HEK293 (cell line): ENCODE data around the gene PKIG.

Experiments used
- CTCF ChIA-PET: fragments of 350-600 bp; formaldehyde crosslinking; extraction: SDS; loops from one replicate; lab custom pipeline; 2021; ENCODE audit warnings: antibody characterized with exemption; lab: Yijun Ruan, JAX
- POLR2A ChIA-PET: fragments of 300-600 bp; formaldehyde crosslinking; extraction: SDS; loops from one replicate; lab custom pipeline; 2020; ENCODE audit warnings: antibody characterized with exemption, inconsistent platforms; lab: Yijun Ruan, JAX
- H3K27ac ChIP-seq: fragments of 200-500 bp; sonication (Bioruptor generic); 2 replicates; pipeline ENCODE4 v1.5.1; 2014; ENCODE audit warnings: low read depth, low read length, control low read depth, inconsistent platforms; ENCODE audit errors: extremely low read depth
- H3K36me3 ChIP-seq, 2 experiments: fragments of 200-500 bp in 1 of 2; sonication (Bioruptor generic) in 1 of 2; 1 replicate in 1 of 2; 2 replicates in 1 of 2; pipeline ENCODE4 v1.5.1; 2014 to 2017; ENCODE audit warnings: inconsistent platforms in 2 of 2, low read length in 2 of 2; ENCODE audit not compliant: control insufficient read depth in 2 of 2, insufficient read depth in 1 of 2
- H3K4me1 ChIP-seq: fragments of 200-500 bp; sonication (Bioruptor generic); 2 replicates; pipeline ENCODE4 v1.5.1; 2014; ENCODE audit warnings: mild to moderate bottlenecking, low read length, inconsistent platforms; ENCODE audit not compliant: control insufficient read depth, insufficient read depth
- H3K4me3 ChIP-seq: 2 replicates; pipeline ENCODE4 v1.5.1; 2011; ENCODE audit warnings: low read depth, mild to moderate bottlenecking, control low read depth, low read length, moderate library complexity
- H3K9me3 ChIP-seq: fragments of 200-500 bp; sonication (Bioruptor generic); 2 replicates; pipeline ENCODE4 v1.5.1; 2014; ENCODE audit warnings: low read depth, low read length, inconsistent platforms; ENCODE audit not compliant: control insufficient read depth, insufficient read depth
- GFI1B ChIP-seq: fragments of 450-650 bp; formaldehyde crosslinking; IDR thresholded peaks from 2 replicates; pipeline ENCODE4 v1.5.1; 2016; ENCODE audit warnings: missing biosample characterization, missing genetic modification characterization
- GLIS2 ChIP-seq: fragments of 450-650 bp; formaldehyde crosslinking; IDR thresholded peaks from 2 replicates; pipeline ENCODE4 v1.5.1; 2016; ENCODE audit warnings: missing biosample characterization, missing genetic modification characterization
- IKZF3 ChIP-seq: fragments of 450-650 bp; IDR thresholded peaks from 2 replicates; pipeline ENCODE4 v1.5.0; 2018; ENCODE audit warnings: missing biosample characterization, mild to moderate bottlenecking, missing genetic modification characterization, moderate library complexity
- KLF1 ChIP-seq: fragments of 450-650 bp; formaldehyde crosslinking; IDR thresholded peaks from 2 replicates; pipeline ENCODE4 v1.5.1; 2016; ENCODE audit warnings: missing biosample characterization, missing genetic modification characterization
- KLF17 ChIP-seq: fragments of 450-650 bp; formaldehyde crosslinking; IDR thresholded peaks from 2 replicates; pipeline ENCODE4 v1.5.1; 2016; ENCODE audit warnings: missing biosample characterization, missing genetic modification characterization
- KLF9 ChIP-seq: fragments of 450-650 bp; formaldehyde crosslinking; IDR thresholded peaks from 2 replicates; pipeline ENCODE4 v1.5.1; 2016; ENCODE audit warnings: missing biosample characterization, missing genetic modification characterization, low read depth
- PRDM6 ChIP-seq: fragments of 450-650 bp; formaldehyde crosslinking; IDR thresholded peaks from 2 replicates; pipeline ENCODE4 v1.5.1; 2017; ENCODE audit warnings: missing biosample characterization, missing genetic modification characterization
- ZBTB17 ChIP-seq: fragments of 450-650 bp; formaldehyde crosslinking; IDR thresholded peaks from 2 replicates; pipeline ENCODE4 v1.5.1; 2016; ENCODE audit warnings: missing biosample characterization, missing genetic modification characterization
- ZBTB6 ChIP-seq: fragments of 450-650 bp; formaldehyde crosslinking; IDR thresholded peaks from 2 replicates; pipeline ENCODE4 v1.5.1; 2017; ENCODE audit warnings: missing biosample characterization, missing genetic modification characterization
- ZFHX2 ChIP-seq: fragments of 450-650 bp; formaldehyde crosslinking; conservative IDR thresholded peaks from 2 replicates; pipeline ENCODE4 v1.5.1; 2016; ENCODE audit warnings: missing biosample characterization, missing genetic modification characterization
- ZNF175 ChIP-seq: fragments of 450-650 bp; formaldehyde crosslinking; IDR thresholded peaks from 2 replicates; pipeline ENCODE4 v1.5.1; 2016; ENCODE audit warnings: missing biosample characterization, missing genetic modification characterization
- ZNF18 ChIP-seq: fragments of 450-650 bp; formaldehyde crosslinking; IDR thresholded peaks from 2 replicates; pipeline ENCODE4 v1.5.1; 2016; ENCODE audit warnings: missing biosample characterization, missing genetic modification characterization
- ZNF184 ChIP-seq: fragments of 450-650 bp; IDR thresholded peaks from 2 replicates; pipeline ENCODE4 v1.5.1; 2018; ENCODE audit warnings: missing biosample characterization, mild to moderate bottlenecking, missing genetic modification characterization
- ZNF214 ChIP-seq: fragments of 450-650 bp; formaldehyde crosslinking; IDR thresholded peaks from 2 replicates; pipeline ENCODE4 v1.5.1; 2017; ENCODE audit warnings: missing biosample characterization, mild to moderate bottlenecking, missing genetic modification characterization, borderline replicate concordance
- ZNF24 ChIP-seq: fragments of 450-650 bp; formaldehyde crosslinking; IDR thresholded peaks from 2 replicates; pipeline ENCODE4 v1.5.1; 2016; ENCODE audit warnings: missing biosample characterization, missing genetic modification characterization
- ZNF274 ChIP-seq, 2 experiments: fragments of 200-500 bp in 1 of 2; fragments of 450-650 bp in 1 of 2; sonication (Bioruptor generic) in 1 of 2; formaldehyde crosslinking in 1 of 2; IDR thresholded peaks; 2 replicates each; pipeline versions ENCODE4 v1.5.1 to v1.6.1; 2014 to 2016; ENCODE audit warnings: borderline replicate concordance in 1 of 2, inconsistent platforms in 1 of 2, low read length in 1 of 2, missing biosample characterization in 1 of 2, missing genetic modification characterization in 1 of 2
- ZNF335 ChIP-seq: fragments of 450-650 bp; formaldehyde crosslinking; conservative IDR thresholded peaks from 2 replicates; pipeline ENCODE4 v1.5.1; 2016; ENCODE audit warnings: missing biosample characterization, missing genetic modification characterization
- ZNF426 ChIP-seq: fragments of 450-650 bp; formaldehyde crosslinking; IDR thresholded peaks from 2 replicates; pipeline ENCODE4 v1.5.1; 2017; ENCODE audit warnings: missing biosample characterization, missing genetic modification characterization, mild to moderate bottlenecking, inconsistent platforms, moderate library complexity
- ZNF596 ChIP-seq: fragments of 450-650 bp; IDR thresholded peaks from 2 replicates; pipeline ENCODE4 v1.5.0; 2018; ENCODE audit warnings: missing biosample characterization, mild to moderate bottlenecking, missing genetic modification characterization, moderate library complexity
- ZNF791 ChIP-seq: fragments of 450-650 bp; formaldehyde crosslinking; IDR thresholded peaks from 2 replicates; pipeline ENCODE4 v1.5.1; 2016; ENCODE audit warnings: missing biosample characterization, missing genetic modification characterization

The PKIG gene

GRCh38 chr20:44648579-44648978 is 66.2 kb downstream of the PKIG start:
- no peak overlapping the region for H3K4me3 ChIP-seq
- no peaks in the 10 kb centered on the region for H3K36me3 ChIP-seq
- TF ChIP-seq ZNF426 (tag by site-specific recombination) (no peak), ZNF791 (tag by site-specific recombination) (no peak), ZNF274 (IDR thresholded peaks at IDR 0.05; ENCODE audit: low read length) (no peak), ZNF274 (tag by site-specific recombination; IDR thresholded peaks at IDR 0.05; ENCODE audit: borderline replicate concordance) (no peak)
- no peaks in the 10 kb centered on the region; the same call in 1 of the 2 replicates for H3K4me1 ChIP-seq
- H3K9me3 ChIP-seq = no peaks in the 10 kb centered on the region
- no peak overlapping the region for H3K27ac ChIP-seq
- POLR2A ChIA-PET = interaction anchor here (0.6 kb wide), 1 partner anchor 38 kb away, joined by 3 read pairs; no protein-coding TSS in a partner anchor
- CTCF ChIA-PET = interaction anchor here (0.6 kb wide), 1 partner anchor 239 kb away, joined by 4 read pairs; no protein-coding TSS in a partner anchor

GRCh38 chr20:44649126-44649525 is 66.7 kb downstream of the PKIG start:
- H3K36me3 ChIP-seq = no peaks in the 10 kb centered on the region
- H3K4me3 ChIP-seq = no peak overlapping the region
- H3K4me1 ChIP-seq = no peaks in the 10 kb centered on the region; the same call in 1 of the 2 replicates
- ChIA-PET POLR2A (interaction anchor here (0.6 kb wide), 1 partner anchor 39 kb away, joined by 3 read pairs; no protein-coding TSS in a partner anchor), CTCF (interaction anchor here (0.6 to 1.0 kb wide), 3 partner anchors 34 to 240 kb away, joined by 3 to 5 read pairs (median 4); no protein-coding TSS in a partner anchor)
- H3K27ac ChIP-seq = no peak overlapping the region
- H3K9me3 ChIP-seq = no peaks in the 10 kb centered on the region
- no peak for TF ChIP-seq KLF9
- TF ChIP-seq ZNF175 (tag by site-specific recombination) = no peak
- no peak for TF ChIP-seq ZFHX2 (tag by site-specific recombination)
- peak; percentile 35; the same call in 1 of the 2 replicates for TF ChIP-seq ZNF18 (tag by site-specific recombination)

GRCh38 chr20:44649976-44650375 is 67.6 kb downstream of the PKIG start:
- POLR2A ChIA-PET = interaction anchor here (1.0 kb wide), 1 partner anchor 13 kb away, joined by 3 read pairs; no protein-coding TSS in a partner anchor
- H3K27ac ChIP-seq = no peak overlapping the region
- H3K4me1 ChIP-seq = no peaks in the 10 kb centered on the region; the same call in 1 of the 2 replicates
- no peaks in the 10 kb centered on the region for H3K36me3 ChIP-seq
- TF ChIP-seq ZBTB6 (tag by site-specific recombination) (no peak), ZBTB17 (tag by site-specific recombination) (no peak)
- CTCF ChIA-PET = interaction anchor here (0.5 to 1.0 kb wide), 3 partner anchors 33 to 171 kb away, joined by 3 to 5 read pairs (median 3); no protein-coding TSS in a partner anchor
- no peaks in the 10 kb centered on the region for H3K9me3 ChIP-seq
- H3K4me3 ChIP-seq = no peak overlapping the region

GRCh38 chr20:44650771-44651433 is 68.5 kb downstream of the PKIG start:
- CTCF ChIA-PET = no interaction called here
- H3K27ac ChIP-seq = no peak overlapping the region; the same call in 1 of the 2 replicates
- no peaks in the 10 kb centered on the region for H3K9me3 ChIP-seq
- no peaks in the 10 kb centered on the region; the same call in 1 of the 2 replicates for H3K4me1 ChIP-seq
- POLR2A ChIA-PET = interaction anchor here (1.0 kb wide), 1 partner anchor 13 kb away, joined by 3 read pairs; no protein-coding TSS in a partner anchor
- no peaks in the 10 kb centered on the region for H3K36me3 ChIP-seq
- H3K4me3 ChIP-seq = peak overlapping the region; percentile 64
- TF ChIP-seq GFI1B (tag by site-specific recombination) (no peak), ZNF24 (no peak), KLF17 (tag by site-specific recombination) (peak; percentile 34; the same call in 1 of the 2 replicates), ZNF214 (no peak), ZNF274 (IDR thresholded peaks at IDR 0.05; ENCODE audit: low read length) (no peak), ZNF274 (tag by site-specific recombination; IDR thresholded peaks at IDR 0.05; ENCODE audit: borderline replicate concordance) (no peak), IKZF3 (no peak), PRDM6 (tag by site-specific recombination) (no peak), GLIS2 (tag by site-specific recombination) (no peak), KLF1 (tag by site-specific recombination) (no peak), ZNF596 (tag by site-specific recombination) (no peak), ZNF184 (tag by site-specific recombination) (no peak), ZNF335 (tag by site-specific recombination) (peak; percentile 25)
